ENCODE data around the gene PPP1R9A.
"Not testable (repeated sequence)": the region's sequence is repeated elsewhere in the genome, so short reads cannot be mapped to it uniquely, and the experiment has no call there.

Gene PPP1R9A

DNA sequence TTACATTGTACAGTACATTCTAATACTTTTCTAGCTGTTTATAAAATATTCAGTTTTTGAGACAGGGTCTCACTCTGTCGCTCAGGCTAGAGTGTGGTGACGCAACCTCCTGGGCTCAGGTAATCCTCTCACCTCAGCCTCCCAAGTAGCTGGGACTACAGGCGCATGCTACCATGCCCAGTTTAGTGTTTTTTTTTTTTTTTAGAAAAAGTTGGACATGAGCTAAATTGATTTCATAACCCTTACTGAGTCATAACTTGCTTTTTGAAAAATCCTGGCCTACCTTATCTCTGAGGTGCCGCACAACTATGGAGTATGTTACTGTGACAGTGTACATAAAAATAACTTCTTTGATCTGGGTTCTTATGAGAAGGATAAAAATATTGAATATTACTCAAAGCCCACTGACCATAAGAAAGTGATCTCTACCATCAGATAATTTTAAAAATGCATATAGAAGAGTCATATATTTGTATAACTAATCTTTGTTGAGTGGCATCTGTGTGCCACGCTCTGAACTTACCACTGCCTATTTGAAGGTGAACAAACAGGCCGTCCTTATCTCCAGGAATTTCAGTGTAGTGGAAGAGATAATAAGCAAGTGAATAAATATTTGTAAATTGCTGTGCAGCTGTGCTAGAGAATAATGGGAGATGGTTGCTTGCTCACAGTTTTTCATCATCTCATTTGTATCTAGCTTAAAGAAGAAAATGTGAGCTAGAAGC lies 73.2 kb downstream of the PPP1R9A start:
- no peak for DNase-seq (ENCODE audit: low read depth)

DNA sequence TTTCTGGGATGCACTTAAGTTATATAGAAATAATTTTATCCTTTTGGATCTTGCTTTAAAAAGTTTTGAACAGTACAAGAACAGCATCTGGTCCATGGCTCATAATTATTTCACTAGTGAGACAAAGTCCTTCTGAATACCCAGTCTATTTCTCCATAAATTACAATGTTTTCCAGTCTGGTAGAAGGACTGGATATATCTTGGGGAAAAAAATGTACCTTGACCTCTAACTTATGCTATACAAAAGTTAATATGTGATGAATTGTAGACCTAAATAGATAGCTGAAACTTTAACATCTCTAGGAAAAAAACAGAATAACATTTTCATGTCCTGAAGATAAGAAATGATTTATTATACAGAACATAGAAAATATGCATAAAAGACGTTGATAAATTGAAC lies 88.5 kb downstream of the PPP1R9A start:
- no peak for DNase-seq (ENCODE audit: low read depth)

DNA sequence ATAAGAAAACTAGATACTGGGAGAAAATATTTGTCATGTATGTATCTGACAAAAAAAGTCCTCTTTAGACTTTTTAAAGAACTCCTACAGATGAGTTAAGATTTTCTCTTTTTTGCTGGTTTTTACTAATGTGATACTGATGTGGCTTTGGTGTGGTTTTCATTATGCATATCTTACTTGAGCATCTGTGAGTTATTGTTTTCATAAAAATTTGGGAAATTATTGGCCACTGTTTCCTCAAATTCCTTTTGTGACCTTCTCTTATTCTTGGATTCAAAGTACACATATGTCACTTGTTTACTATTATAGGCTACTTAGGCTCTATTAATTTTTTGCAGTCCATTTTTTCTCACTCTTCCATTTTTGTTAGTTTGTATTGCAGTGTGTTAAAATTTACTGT lies 89.0 kb downstream of the PPP1R9A start:
- no peak for DNase-seq (ENCODE audit: low read depth)

DNA sequence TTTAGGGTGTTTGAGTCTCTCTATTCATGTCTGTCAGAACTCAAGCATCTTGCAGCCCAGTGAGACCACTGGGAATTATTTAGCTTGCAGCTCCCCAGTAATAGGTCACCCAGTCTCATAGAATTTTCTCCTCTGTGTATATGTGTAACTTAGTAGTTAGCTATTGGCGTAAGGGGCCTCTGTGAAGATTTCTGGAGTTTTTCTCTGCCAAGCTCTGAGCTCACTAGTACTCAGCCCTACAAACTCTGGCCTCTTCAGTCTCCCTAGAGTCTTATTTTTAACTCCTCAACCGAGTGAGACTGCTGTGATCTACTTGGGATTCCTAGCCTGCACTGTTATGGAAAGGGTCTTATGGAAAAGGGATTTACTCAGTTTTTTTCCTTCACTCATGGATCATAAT lies 90.2 kb downstream of the PPP1R9A start:
- DNase-seq (ENCODE audit: low read depth) = no peak

DNA sequence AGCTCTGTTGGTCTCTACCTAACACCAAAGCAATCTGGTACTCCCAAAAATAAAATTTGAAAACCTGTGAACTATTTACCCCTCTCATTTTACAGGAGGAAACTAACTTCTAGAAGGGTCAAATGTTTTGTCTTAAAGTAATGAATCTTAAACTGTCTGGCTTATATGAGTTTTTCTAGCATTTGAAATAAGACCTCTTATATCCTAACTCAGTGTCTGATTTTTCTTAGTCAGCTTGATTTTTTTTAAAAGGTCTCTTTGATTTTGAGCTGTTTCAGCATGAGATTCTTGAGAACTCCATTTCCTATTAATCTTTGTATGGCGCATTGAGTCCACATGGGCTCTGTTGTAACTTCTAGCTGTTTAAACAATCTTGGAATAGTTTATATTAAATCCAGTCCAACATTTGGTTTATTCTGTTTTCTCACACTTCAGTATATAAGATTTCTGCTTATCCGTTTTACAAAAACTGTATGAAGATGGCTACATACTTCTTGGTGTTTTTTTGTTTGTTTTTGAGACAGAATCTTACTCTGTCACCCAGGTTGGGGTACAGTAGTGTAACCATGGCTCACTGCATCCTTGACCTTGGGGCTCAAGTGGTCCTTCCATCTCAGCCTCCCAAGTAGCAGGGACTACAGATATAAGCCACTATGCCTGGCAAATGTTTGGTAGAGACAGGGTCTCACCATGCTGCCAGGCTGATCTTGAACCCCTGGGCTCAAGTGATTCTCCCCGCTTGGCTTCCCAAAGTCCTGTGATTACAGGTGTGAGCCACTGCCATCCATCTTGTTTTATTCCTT lies 91.1 kb downstream of the PPP1R9A start:
- DNase-seq (ENCODE audit: low read depth) = no peak

DNA sequence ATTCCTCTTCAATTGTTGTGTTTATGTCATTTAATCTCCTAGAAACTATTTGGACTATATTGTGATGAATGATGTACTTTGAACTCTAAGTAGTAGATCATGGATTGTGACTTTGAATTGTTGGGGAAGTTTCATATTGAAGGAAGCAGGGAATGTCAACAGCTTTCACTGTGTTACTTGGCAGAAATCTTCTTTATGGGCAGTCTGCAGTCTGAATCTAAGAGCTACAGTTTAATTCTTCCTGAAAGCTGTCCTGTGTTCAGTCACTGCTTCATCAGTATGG lies 91.6 kb downstream of the PPP1R9A start:
- DNase-seq (ENCODE audit: low read depth) = no peak

DNA sequence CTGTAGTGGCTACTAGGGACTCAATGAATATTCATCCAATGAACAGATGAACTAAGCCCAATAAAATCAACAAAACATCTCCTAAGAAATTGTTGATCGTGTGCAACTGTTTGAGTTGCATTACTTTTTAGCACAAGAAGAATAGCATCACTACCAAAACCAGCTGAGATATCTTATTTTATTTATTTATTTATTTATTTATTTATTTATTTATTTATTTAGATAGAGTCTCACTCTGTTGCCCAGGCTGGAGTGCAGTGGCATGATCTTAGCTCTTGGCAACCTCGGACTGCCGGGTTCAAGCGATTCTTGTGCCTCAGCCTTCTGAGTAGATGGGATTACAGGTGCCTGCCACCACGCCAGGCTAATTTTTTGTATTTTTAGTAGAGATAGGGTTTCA lies 92.2 kb downstream of the PPP1R9A start:
- DNase-seq (ENCODE audit: low read depth) = not testable (repeated sequence)

DNA sequence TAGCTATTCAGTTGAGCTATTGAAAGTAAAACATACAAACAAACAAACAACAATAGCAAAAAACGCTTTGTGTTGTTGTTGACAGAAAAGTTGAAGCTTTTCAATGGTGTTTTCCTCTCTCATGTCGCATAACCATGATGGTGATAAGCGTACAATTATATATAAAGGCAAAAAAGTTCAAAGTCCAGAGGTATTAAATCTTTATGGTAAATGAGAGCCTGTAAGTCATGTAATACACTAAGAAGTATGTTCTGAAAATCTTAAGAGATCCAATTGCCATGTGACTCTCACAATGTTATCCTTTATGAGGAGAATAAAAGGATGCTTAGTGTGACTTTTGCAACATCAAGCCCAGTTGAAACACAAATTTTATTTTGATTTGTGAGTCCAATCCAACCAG lies 93.9 kb downstream of the PPP1R9A start:
- DNase-seq (ENCODE audit: low read depth) = no peak

DNA sequence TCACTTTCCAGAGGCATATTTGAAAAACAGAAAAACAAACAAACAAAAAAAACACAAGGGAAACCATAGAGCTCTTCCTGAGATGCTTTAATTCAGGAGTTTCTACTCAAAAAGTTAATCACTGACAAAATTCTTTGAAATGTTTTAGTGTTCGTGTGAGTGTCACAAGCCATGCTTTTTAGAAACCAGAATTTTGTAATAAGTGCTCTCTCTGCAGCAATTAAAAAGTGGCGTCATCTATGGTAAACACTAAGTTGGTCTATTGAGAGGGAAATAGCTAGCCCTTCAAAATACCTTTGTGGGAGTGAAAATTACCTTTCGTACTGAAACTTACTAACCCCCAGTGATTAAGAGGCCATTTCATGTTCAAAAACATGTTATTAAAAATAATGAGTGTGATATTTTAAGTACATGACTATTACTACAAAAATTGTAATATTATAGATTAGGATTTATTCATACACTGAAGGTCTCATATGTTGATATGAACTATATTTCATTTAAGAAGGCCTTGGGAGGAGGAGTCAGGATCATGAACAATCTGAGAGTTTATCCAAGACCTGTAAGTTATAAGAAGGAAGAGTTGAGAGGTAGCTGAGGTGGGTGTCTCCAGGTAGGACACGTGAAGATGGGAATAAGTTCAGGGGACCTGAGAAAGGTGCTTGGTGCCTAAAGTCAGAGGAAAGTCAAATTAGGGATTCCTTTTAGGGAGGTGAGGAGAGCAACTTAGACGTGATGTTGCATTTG lies 94.6 kb downstream of the PPP1R9A start:
- DNase-seq (ENCODE audit: low read depth) = no peak

DNA sequence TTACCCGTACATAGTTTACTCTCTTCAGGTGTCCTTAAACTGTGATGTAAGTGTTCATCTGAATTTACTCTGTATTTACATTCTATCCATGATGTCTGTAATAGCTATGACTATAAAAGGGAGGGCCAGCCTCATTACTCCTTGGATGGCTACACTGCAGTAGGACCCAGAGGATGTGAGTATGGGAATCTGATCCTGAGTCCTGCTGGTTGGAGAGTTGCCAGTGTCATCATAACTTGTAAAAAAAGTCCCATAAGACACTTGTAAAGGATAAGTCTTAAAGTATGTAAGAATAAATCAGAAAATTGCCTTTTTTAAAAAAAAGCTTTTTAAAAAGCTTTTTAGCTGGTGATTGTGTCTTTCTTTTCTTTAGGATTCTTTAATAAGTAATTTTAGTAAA lies 95.4 kb downstream of the PPP1R9A start:
- no peak for DNase-seq (ENCODE audit: low read depth)

DNA sequence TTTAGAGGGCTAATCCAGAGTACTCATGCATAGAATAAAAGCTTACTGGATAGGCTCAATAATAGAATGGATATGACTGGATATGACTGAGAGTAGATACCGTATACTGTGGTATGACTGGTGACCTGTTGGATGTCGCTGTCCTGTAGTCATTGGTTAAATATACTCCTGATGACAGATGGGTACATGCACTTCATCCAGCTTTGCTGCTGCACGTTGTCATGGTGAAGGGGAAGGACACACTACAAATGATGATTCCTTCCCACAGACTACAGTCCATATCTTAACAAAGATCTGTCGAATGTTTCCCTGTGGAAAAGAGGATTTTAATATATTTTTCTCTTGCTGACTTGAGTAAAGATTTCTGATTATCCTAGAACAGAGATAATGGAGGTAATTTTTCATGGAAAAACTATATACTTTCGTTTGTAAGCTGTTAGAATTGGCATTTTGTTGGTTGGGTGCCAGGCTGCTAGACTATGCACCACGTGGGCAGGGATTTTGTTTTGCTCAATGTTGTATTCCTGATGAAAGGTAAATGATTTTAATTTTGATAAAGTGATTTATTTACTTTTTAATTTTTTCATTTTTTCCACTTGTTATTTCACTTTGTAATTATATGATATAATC lies 97.3 kb downstream of the PPP1R9A start:
- no peak for DNase-seq (ENCODE audit: low read depth)

DNA sequence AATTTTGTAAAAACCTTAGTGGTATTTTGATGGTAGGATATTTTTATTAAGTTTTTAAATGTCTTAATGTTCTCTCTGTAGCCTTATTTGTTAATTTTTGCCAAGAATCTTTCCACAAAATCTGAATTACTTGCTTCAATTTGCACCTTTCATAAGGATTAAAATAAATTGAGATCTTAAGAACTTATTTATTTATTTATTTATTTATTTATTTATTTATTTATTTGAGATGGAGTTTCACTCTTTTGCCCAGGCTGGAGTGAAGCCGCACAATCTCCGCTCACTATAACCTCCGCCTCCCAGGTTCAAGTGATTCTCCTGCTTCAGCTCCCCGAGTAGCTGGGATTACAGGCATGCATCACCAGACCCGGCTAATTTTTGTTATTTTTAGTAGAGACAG lies 98.6 kb downstream of the PPP1R9A start:
- no peak for DNase-seq (ENCODE audit: low read depth)

DNA sequence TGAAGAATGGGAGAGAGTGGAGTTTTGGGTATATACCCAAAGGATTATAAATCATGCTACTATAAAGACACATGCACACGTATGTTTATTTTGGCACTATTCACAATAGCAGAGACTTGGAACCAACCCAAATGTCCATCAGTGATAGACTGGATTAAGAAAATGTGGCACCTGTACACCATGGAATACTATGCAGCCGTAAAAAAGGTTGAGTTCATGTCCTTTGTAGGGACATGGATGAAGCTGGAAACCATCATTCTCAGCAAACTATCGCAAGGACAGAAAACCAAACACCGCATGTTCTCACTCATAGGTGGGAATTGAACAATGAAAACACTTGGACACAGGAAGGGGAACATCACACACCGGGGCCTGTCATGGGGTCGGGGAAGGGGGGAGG lies 101.4 kb downstream of the PPP1R9A start:
- not testable (repeated sequence) for DNase-seq (ENCODE audit: low read depth)

DNA sequence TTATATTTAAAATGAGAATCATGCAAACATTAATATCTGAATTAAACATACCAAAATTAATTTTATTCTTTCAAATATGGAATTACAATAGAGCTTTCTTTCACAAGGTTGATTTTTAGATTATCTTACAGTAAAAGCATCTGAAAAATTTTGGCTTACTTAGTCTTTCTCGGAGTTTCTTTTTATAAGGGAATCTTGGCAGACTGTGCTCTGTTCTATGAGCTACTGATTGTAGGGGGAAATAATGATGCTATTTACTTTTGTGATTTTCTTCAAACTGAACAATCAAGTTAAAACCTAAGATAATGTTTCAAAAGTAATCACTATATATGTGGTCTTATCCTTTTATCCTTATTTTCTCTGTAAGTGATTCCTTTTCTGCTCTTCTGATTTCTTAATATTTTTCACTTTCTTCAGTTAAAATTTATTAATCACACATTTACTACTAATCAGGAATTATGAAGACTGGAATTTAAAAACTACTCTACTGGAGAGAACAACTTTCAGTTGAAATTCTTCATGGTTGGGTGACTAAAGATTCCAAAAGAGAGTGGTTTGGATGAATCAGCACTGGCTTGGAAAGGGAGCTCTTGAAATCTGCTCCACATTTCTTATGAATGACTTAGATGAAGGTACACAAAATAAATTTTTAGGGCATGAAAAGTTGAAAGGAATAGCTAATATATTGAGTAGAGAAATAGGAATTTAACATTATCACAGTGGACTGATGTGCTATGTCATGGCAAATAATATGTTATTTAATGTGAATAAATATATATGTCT lies 103.9 kb downstream of the PPP1R9A start:
- DNase-seq (ENCODE audit: low read depth) = peak; percentile 67

DNA sequence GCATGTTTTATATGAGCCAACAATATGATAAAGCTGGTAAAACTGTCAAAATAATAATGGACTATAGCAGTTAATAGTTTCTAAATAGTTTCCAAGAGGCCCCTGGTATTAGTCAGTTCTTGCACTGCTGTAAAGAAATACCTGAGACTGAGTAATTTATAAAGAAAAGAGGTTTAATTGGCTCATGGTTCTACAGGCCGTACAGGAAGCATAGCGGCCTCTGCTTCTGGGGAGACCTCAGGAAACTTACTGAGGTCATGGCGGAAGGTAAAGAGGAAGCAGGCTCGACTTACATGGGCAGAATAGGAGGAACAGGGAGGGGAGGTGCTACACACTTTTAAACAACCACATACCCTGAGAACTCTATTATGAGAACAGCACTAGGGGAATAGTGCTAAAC lies 104.6 kb downstream of the PPP1R9A start:
- DNase-seq (ENCODE audit: low read depth) = no peak

DNA sequence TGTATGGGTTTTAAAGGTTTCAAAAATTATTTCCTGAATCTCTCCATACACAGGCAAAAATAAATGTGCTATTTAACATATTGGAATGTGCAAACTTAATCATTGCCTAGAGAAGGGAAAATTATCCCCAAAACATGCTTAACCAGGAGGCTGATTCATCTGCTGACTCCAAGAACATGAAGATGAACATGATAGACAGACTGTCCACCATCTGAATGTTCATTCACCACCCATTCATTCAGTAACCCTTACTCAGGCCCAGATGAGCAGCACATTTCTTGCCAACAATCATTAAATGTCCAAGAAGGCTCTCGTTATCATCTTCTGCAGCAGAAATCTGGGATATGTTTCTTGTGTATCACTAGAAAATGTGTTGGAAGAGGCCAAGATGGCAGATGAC lies 110.6 kb downstream of the PPP1R9A start:
- DNase-seq (ENCODE audit: low read depth) = no peak

DNA sequence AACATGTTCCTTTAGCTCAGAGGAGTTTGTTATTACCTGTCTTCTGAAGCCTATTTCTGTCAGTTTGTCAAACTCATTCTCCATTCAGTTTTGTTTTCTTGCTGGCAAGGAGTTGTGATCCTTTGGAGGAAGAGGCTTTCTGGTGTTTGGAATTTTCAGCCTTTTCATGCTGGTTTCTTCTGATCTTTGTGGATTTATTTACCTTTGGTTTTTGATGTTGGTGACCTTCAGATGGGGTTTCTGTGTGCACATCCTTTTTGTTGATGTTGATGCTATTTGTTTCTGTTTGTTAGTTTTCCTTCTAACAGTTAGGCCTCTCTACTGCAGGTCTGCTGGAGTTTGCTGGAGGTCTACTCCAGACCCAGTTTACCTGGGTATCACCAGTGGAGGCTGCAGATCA lies 118.6 kb downstream of the PPP1R9A start:
- DNase-seq (ENCODE audit: low read depth) = no peak

DNA sequence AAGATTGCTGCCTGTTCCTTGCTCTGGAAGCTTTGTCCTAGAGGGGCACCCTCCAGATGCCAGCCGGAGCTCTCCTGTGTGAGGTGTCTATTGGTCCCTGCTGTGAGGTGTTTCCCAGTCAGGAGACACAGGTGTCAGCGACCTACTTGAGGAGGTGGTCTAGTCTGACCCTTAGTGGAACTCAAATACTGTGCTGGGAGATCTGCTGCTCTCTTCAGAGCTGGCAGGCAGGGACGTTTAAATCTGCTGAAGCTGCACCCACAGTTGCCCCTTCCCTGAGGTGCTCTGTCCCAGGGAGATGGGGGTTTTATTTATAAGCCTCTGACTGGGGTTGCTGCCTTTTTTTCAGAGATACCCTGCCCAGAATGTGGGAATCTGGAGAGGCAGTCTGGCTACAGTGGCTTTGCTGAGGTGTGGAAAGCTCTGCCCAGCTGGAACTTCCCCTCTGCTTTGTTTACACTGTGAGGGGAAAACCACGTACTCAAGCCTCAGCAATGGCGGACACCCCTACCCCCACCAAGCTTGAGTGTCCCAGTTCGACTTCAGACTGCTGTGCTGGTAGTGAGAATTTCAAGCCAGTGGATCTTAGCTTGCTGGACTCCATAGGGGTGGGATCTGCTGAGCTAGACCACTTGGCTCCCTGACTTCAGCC lies 119.2 kb downstream of the PPP1R9A start:
- no peak for DNase-seq (ENCODE audit: low read depth)

DNA sequence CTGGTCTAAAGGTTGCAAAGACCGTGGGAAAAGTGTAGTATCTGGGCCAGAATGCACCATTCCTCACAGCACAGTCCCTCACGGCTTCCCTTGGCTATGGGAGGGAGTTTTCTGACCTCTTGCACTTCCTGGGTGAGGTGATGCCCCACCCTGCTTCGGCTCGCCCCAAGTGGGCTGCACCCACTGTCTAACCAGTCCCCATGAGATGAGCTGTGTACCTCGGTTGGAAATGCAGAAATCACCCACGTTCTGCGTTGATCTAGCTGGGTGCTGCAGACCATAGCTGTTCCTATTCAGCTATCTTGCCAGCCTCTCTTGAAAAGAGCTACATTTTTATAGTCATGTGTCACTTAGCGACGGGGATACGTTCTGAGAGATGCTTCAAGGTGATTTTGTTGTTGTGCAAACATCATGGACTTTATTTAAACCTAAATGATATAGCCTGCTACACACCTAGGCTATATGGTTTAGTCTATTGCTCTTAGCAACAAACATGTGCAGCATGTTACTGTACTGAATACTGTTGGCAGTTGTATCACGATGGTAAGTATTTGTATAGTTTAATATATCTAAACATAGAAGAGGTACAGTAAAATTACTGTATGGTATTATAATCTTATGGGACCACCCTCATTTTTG lies 120.0 kb downstream of the PPP1R9A start:
- DNase-seq (ENCODE audit: low read depth) = no peak

DNA sequence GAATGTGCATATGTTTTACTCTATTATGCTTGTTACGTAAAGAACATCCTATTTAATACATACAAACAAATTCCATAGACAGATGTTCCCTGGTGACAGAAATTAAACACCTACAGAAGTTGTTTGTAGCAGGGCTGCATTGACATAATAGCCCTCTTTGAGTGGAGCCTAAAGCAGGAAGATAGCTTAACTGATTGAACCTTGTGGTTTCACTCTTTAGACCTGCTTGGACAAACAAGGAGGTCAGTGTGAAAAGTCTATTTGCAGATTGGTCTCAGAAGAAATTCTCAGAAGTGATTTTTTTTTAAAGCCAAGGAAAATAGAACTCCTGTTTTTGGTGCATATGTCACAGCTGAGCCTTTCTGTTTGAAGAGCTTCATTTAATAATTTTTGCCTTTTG lies 121.3 kb downstream of the PPP1R9A start:
- DNase-seq (ENCODE audit: low read depth) = no peak

DNA sequence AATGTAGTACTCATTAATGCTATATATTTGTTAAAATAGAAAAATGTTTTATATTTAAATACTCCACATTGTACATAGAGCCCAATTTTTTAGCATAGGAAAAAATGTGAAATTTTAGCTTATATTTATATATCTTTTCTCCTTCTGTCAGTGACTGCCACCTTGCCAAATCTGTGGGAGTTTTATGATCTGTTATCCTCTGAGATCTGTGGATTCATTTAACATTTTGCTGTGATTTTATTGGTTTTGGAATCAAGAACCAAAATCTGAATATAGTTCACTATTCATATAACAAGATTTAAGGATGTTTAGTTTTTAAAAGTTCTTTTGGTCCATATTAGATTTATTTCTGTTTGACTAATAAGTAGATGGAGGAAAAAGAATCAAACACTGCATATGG lies 127.9 kb downstream of the PPP1R9A start:
- DNase-seq (ENCODE audit: low read depth) = no peak

Measured in HS-5 (cell line).